ENCODE measurements around the gene GPR39.

Gene GPR39

DNA sequence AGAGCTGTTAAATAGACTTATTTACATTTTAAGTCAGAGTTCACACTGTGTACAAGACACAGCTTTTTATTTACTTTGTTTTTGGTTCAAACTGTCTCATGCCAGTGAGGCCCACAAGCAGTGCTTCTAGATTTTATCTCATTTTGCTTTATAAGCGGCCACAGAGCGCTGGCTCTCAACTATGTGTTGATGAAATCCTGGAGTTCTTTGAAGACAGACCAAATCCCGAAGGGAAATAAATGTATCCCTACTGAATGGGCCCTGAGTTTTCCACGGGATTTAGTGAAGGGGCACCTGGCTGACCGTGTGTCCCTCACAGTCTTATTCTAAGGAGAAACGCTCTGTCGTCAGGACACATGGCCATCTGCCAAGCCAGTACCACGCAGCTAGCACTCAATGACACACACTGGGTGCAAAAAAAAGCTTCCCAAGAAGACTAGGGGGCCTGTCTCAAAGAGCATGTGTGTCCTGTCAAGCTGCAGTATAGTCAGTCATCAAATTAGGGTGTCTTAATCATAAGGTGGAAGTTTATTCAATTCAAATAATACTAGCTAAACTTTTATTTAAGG, 230.0 kb downstream of the GPR39 start:
- DNase-seq: no peak

DNA sequence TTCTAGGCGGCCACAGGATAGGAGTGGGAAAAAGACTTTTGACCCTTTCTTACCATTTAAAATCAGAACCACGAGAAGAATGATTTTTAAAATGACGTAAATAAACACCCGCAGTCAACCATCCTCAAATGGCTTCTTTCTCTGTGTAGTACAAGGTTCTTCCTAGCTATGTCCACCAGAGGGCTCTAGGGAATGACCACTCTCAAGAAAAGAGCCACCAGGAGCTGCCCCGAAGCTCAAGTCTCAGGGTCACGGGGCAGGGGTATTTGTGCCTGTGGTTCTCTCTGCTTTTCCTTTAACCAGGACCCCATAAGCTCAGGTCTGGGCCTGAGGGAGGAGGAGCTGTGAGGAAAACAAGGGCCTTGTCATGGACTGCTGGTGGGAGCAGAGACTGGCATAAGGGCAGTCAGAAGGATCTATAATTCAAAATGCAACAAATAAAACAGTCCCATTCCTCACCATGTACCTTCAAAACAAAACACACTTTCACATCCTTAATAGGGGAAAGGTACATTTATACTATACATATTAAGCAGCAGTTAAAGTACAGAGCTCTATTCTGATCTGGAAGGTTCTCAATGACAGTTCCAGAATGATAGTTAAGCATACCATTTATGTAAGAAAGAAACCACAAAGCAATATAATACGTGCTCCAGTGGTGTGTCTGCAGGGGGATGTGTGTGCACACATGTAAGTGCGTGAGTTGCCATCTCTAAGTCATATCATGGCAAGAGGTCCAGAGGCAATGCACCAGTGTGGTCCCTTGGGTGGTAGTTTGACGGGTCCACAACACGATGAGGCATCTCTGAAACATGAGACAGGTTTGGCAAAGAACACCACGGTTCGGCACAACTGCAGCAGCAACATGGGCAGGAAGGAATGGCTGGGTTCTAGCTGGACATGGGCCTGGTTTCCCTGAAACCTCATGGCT, 234.8 kb downstream of the GPR39 start:
- DNase-seq: peak; percentile 53

DNA sequence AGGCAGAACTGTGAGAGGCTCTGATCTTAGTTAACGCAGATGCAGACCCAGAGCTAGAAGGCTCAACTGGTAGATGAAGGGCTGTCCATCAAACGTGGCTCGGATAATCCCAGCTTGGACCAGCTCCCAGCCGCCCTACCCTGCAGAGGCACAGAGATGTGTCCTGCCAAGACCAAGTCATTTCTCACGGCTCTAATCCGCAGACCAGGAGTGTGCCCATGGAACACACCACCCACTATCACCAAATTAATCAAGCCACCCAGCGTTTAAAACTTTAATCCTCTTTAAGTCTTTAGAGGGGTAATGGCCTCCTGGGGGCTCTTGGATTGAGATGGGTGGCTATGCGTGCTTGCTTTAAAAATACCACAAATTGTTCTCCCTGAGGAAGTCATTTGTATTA, 235.9 kb downstream of the GPR39 start:
- no peak for DNase-seq

DNA sequence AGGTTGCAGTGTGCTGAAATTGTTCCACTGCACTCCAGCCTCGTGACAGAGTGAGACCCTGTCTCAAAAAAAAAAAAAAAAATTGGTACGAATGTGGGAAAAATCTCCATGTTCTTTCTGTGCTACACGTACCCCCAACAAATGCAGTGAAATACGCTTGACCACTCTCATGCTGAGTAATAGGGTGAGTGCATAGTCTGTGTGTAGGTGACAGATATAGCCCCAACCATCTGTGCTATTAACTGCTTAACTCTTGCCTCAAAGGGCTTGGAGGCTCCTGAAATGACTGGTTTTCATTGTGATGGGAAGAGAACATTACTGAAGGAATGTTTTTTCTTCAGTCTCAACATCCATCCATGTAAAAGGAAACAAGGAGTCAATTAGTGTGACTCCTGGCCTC, 237.7 kb downstream of the GPR39 start:
- no peak for DNase-seq

DNA sequence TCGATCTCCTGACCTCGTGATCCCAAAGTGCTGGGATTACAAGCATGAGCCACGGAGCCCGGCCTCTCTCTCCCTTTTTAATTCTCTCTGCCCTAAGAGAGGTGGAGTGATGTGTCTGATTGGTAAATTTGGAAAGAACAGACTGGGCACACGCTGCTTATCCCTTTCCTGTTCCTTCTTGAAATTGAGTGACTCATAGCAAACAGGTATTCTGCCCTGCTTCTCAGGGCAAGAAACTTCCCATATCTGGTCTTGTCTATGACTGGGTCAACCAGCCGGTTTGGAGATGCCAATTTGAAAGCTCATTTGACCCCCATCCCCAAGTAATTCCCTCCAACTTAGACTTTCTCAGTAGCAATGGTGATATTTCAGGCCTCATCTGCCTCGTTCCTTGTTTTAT, 238.4 kb downstream of the GPR39 start:
- no peak for DNase-seq

DNA sequence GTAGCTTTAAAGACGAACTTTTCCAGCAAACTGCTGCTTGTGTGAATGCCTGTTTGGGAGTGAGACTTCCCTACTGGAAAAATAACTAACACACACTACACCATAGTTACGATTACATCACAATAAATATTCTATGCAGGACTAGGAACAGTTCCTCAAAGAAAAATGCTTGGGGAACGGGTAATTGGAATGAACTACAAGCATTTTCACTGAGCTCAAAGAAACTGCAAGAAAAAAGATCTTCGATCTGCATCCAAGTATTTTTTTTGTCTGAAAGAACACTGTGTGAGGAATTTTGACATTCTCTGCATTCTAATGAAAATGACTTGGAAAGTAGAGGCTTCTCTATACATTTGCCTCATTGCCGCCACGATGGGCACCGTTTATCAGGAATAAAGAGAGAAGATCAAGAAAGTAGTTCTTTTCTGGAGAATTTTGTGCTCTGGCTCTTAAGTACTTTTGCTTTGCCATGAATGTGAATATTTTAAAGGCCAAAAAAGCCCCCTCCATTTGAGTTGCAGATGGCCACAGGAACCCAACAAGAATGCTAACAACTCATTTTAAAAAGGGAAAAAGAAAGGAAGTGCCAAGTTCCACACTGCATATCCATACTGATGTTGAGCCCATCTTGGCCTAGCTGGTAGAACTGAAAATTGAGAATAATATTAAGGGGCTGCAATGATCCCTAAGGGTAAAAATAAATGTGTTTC, 239.8 kb downstream of the GPR39 start:
- DNase-seq: peak; percentile 26

DNA sequence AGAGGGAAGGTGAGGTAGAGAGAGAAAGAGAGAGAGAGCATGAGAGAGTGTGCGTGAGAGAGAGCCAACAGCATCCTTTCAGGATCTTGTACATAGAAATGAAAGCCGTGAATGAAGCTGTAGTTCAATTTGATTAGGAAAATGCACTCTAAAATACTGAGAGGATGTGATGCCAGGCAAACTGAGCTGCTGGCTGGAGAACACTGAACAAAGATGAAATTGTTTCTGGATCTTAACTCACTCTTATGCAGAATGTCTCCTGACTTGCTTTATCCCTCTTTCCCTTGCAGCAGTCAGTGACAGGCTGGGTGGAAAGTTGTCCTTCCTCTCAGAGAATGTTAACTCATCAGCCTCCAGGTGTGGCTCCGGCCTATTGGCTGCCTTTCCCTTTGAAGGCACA, 242.7 kb downstream of the GPR39 start:
- no peak for DNase-seq

DNA sequence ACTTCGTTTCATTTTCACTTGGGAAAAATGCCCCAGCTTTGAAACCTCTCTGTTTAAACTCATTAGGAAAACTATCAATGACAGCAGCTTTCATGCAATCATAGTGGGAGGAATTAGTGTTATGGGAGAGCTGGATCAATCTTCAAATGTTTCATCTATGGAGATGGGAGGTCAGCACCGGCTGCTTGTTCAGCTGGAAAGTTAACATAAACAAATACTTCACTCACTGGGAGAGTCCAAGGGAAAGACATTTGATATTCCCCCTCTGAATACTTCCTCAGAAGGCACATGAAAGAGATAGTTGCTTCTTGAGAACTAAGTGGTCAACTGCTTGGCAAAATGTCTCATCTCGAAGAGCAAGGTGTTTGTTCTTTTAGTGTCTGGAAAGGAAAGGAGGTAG, 246.1 kb downstream of the GPR39 start:
- peak; percentile 36 for DNase-seq

DNA sequence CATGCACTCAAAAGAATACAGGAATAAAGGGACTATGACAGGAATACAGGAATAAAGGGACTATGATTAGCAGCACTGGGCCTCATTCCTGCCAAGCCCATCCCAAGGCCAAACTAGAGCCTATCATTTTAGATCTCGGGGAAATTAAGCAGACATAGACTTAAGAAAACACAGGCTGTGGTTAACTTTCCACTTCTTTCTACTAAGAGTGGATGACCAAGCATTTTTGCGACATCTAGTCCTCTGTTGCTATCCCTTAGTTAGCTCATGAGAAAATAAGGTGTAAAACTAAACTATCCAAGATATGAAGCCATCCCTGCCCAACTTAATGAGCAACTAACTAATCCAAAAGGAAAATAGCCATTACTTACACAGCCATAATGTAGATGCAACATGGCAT, 247.5 kb downstream of the GPR39 start:
- DNase-seq: no peak

DNA sequence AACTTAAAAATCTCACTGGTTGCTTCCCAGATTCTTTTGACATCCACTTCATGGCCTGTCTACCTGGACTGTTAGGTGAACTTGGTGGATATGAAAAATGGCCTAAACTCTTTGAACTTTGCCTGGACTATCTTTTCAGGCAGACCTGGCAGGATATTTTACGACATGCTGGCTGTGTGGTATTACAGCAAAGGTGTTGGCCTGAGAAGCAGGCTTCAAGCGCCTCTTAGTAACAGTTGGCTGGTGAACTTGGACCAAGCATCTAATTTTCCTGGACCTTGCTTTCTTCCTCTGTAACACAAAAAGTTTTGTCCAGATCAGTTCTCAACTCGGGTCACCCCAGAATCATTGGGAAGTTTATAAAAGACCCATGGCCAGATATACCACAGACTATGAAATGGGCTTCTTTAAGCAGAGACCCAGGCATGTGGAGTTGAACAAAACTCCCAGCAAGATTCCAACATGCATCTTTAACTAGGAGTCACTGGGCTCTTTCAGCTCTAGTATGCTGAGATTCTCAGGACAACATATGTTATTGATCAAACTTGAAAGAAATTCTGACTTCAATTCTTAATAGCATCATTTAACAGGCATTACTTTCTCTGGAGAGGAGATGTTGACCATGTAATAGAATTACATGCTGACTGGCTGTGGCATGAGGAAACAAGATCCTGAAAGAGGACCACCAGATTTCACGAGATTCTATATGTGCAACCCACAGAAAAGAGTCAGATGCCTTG, 249.0 kb downstream of the GPR39 start:
- peak; percentile 55 for DNase-seq

DNA sequence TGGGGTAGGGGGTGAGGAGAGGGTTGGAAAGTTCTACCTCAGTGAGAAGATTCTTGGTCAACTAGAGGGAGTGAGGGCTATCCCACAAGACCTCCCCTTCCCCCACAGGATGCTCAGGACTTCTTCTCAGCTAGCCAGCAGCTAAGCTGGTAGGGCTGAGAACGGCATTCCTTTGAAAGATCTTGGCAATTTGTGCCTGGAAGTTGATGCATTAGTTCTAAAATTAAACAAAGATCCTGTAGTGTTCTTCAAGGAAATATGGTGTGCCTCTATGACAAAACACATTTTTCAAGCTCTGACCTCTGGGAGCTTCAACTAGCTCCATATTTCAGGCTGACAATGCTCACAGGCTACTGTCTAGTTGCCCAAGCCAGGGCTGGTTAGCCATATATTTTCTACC, 251.1 kb downstream of the GPR39 start:
- DNase-seq: peak; percentile 63

DNA sequence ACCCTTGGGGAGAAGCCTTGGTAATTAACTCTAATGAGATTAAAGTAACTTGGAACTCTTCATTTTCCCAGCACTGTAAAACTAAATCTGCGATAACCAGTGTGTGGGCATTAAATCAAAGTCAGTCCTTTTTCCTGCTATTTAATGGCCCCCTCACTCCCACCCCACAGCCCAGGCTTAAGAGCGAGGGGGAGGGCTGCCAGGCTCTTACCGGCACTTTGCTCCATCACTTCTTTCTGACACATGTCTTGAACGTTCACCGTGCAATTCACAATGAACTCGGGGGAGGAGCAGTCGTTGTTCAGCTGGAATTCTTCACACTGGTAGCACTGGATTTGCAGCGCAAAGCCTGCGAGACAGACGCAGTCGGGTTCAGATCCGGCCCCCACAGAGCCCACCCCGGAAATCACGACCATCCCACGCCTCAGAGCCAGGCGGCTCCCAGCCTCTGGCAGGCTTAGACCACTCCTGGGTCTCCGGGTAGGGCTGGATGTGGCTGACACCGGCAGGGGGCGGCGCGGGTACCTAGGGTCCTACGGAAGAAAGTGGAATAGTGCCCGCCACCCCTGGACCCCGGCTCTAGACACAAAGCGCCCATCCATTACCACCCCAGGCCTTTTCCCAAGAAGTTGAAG, 251.7 kb downstream of the GPR39 start:
- peak; percentile 35 for DNase-seq

DNA sequence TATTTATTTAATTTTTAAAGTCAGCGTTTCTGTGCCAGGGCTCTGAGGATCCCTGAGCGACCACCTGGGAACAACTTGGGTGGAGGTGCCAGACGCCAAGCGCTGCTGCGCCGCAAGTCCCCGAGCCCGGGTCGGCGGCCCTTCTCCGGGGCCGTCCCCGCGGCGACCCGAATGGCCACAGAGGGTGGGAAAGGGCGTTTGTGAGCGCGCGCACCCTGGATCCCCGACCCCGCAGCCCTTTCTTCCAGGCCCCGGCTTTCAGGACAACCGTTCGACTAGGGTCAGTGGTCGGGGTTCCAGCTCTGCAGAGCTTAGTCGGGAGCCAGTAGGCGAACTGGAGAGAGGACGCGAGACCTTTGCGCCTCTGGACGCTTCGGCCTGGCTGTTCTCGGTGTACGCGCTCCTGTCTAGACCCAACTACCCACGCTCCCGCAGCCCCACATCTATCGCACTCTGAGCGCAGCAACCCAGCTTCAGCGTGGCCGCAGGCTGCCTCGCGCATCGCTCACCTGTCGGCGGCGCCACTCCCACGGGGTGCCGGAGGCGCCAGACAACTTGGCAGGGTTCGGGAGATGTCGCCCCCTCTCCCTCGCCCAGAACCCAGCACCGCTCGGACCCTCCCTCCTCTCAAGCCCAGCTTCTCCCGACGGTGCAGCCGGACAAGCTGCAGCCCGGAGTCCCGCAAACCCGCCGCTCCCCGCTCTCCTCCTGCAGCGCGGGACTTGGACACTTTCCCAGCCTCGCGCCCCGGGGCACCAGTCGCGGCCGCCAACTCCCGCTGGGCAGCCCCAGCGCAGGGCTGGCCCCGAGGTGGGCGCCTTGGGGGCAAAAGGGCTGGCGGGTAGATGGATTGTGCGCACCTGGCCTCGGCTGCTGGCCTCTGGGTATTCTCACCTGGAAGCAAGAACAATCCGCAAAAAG, 252.6 kb downstream of the GPR39 start:
- DNase-seq: no peak

DNA sequence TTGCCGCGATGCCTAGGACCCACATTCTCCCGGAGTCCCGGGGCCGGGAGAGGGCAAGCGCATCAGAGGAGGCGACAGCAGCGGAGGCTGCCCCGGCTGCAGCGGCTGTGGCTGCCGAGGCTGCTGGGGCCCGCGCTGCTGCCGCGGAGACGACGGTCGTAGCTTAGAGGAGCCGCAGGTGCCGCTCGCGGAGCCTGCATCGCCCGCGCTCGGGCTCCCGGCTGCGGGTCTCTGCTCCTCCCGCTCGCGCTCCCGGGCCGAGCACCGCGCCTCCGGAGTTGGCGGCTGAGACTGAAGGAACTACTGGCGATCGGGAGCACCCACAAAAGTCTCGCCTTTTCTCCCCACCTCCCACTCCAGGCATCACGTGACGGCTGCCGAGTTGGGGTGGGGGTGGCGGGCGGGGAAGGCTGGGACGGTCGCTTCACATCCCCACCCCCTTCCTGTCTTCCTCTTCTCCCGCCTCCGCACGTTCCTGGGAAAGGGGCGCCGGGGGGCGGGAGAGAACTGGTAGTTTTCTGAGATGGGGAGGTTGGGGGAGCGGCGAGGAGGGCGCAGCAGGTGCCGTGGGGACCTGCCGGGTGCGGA, 253.4 kb downstream of the GPR39 start, which contains the start of gene LYPD1:
Gene LYPD1, minus strand, starts transcription at position 298 of the 588 bp plus-strand sequence. Its CDS starts 273 bp downstream, at position 25.
- DNase-seq: no peak

DNA sequence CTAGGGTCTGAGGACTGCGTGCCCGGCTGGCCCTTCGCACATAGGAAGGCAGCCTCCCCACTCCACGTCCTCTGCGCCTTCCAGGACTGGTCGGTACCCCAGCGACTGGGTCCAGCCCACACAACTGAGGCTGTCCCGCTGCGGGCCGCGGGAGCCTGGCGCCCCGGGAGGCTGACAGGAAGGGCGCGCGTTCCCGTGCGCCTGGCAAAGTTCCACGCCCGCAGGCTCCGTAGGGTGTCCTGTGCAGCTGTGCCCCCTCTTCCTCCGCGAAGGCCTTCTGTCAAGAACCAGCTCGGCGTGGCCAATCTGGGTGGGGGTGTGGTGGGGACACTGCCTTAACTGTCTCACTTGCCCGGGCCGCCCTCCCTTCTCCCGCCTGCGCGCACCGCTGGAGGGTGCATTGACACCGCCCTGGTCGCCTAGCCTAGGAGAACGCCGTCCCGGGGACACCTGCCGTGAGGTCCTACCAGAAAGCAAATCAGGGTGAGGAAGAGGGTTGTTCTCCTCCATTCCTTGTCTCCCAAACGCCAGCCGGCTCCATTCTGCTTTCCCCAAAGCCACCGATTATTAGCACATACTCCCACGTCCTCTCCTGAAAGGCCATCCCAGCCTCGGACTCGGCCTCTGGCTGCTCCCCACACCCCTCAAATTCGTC, 254.0 kb downstream of the GPR39 start:
- DNase-seq: no peak

DNA sequence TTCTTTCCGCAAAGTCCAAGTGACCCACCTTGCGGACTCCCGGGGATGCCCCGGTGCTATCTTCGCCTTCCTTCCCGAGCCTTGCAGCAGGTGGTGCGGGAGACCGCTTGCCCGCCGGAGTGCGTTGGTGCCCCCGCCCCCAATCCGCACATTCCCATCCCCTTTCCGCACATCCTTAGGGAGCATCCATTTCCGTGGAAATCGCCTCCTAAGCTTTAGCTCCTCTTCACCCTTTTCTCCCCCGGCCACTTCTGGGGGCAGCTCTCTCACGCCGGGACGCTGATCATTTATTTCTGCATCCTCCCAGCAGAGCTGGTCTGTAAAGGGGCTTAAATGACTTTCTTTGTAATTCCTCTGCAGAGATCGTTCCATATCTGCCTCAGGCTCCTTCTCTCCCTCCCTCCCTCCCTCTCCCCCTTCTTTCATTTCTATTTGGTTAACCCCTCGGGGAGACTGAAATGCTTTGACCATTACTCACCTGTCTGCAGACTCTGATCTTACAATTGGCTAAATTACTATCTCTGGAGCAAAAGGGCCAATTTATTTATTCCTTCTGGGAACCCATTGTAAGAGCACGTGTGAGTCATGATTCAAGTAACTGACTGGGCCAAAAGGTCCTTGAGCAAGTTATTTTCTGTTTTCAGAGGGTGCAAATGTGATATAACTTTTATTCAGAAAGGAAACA, 254.7 kb downstream of the GPR39 start:
- DNase-seq: peak; percentile 96

DNA sequence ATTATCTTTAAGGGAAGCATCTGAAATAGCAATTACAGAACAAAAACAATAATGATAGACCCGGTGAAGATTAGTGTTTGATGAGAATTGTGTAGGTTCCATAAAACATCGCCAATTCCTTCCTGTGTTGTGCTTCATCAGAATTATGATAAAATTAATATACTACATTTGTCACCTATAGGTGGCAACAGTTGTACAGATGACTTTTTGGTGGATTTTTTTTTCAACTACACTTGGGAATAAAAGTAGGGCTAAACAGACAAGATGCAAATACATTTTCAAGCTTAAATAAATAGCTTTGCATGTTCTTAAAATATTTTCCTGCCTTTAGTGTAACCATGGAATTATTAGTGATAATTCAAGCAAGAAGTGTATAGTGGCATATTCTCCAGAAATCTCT, 260.4 kb downstream of the GPR39 start:
- DNase-seq: peak; percentile 25

DNA sequence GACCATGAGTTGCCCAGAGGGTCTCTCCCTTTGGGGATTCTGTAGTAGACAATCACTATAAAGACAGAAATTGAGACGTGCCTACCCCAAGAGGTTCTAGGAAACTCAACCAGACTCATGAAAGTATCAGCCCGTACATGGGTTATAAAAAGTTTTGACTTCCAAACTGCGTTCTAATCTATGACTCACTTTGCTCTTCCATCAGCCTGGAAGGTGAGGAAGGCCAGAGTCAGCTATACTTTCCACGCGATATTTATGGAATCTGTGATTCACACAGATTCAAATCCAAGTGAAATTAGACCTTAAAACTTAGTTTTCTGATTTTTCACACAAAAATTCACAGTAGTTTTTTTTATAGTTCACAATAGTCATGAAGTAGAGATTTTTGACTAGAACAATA, 261.1 kb downstream of the GPR39 start:
- peak; percentile 78 for DNase-seq

DNA sequence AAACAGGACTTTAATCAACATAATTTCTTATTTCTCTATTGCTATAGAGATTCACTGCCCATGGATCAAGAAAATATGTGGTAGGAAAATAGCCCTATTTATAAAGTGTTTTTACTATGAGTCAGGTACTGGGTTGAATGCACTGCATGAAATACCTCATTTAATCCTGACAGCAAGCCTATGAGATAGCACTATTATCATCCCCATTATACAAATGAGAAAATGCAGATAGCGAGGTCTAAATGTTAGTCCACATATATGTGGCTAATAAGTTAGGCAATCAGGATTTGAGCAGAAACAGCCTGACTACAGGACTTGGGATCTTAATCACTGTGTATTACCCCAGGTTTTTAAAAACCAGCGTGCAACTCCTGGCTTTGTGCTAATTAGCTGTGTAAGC, 261.9 kb downstream of the GPR39 start:
- peak; percentile 45 for DNase-seq

DNA sequence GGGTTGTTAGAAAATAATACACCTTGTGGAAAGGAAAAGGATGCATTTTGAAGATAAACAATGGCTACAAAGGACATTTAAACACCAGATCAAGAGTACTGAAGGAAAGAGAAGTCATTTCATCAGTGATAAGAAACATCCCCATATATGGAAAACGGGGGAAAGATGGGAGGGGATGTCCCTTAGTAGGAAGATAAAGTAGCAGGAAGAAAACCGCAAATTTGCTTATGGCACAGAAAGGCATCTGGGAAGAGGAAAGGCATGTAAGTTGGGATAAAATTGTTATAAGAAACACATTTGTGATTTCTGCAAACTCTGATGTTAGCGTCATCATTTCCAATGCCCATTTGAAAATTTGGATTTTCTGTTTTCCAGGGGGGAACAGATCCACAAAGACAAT, 263.9 kb downstream of the GPR39 start:
- DNase-seq: peak; percentile 58
